ENCODE results near the gene TM9SF1.

DNA sequence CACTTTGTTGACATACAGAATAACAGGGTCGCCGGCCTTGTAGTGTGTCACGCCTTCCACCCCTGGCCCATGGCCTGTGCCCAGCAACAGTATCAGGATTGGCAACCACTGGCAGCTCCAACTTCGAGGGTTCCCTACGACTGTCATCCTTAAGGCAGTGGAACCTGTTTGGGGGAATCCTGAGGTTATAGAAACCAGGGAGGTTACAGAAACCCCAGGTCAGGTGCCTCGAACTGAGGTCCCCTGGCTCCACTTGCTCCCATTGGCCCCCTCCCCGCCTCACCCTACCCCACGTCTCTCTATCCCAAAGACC lies 412 bp downstream of the TM9SF1 start:
- TF ChIP-seq, protein P1, sequence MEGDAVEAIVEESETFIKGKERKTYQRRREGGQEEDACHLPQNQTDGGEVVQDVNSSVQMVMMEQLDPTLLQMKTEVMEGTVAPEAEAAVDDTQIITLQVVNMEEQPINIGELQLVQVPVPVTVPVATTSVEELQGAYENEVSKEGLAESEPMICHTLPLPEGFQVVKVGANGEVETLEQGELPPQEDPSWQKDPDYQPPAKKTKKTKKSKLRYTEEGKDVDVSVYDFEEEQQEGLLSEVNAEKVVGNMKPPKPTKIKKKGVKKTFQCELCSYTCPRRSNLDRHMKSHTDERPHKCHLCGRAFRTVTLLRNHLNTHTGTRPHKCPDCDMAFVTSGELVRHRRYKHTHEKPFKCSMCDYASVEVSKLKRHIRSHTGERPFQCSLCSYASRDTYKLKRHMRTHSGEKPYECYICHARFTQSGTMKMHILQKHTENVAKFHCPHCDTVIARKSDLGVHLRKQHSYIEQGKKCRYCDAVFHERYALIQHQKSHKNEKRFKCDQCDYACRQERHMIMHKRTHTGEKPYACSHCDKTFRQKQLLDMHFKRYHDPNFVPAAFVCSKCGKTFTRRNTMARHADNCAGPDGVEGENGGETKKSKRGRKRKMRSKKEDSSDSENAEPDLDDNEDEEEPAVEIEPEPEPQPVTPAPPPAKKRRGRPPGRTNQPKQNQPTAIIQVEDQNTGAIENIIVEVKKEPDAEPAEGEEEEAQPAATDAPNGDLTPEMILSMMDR (IDR thresholded peaks at IDR 0.05), result no peak
- TF ChIP-seq ZFX (IDR thresholded peaks at IDR 0.05; ENCODE audit: borderline replicate concordance), result no peak

Data from 22Rv1 (cell line).